ENCODE results near the gene ALG2. TPM values are rescaled to one million over a fixed set of nuclear protein-coding genes. Genes with fewer than 3 reads are reported as not detected.
A peak's percentile ranks its signal among the peaks of the same experiment; 100 is the strongest.

Gene ALG2
- total RNA-seq, 1 donor from 2014 or later, result 25.0 TPM

- Histone ChIP-seq H3K79me2 (ENCODE audit: low read depth) (no peaks in the 10 kb centered on the region), H3K9me3 (ENCODE audit: low read depth) (no peaks in the 10 kb centered on the region), H4K20me1 (ENCODE audit: low read depth) (no peaks in the 10 kb centered on the region), H3F3A (ENCODE audit: low read depth) (peaks cover 6% of the 10 kb centered on the region), H2AFZ (replicated peaks) (no peak overlapping the region), H3K36me3 (no peaks in the 10 kb centered on the region), H3K4me3 (no peak overlapping the region), H3K27me3 (no peaks in the 10 kb centered on the region), H3K4me1 (peaks cover 12% of the 10 kb centered on the region), H3K27ac (no peak overlapping the region), H3K4me2 (no peak overlapping the region), H3K9ac (no peak overlapping the region)
- no peaks in the 10 kb centered on the region for H3K4me1 Mint-ChIP-seq
- H3K27me3 Mint-ChIP-seq (ENCODE audit: insufficient read depth, low read depth), result no peaks in the 10 kb centered on the region
- DNase-seq (ENCODE audit: low spot score), result no peak
- H3K36me3 Mint-ChIP-seq, result peaks cover 3% of the 10 kb centered on the region
- no peak overlapping the region for H3K27ac Mint-ChIP-seq
- H3K4me3 Mint-ChIP-seq, result no peak overlapping the region
- no peaks in the 10 kb centered on the region for H3K9me3 Mint-ChIP-seq
- no peak for TF ChIP-seq EZH2 (IDR thresholded peaks at IDR 0.05)
- TF ChIP-seq EZH2phosphoT487 (IDR thresholded peaks at IDR 0.05), result no peak
- TF ChIP-seq CTCF (IDR thresholded peaks at IDR 0.05), result no peak
Observed at GRCh38 chr9:99235069-99235468, 13.3 kb upstream of the ALG2 start.

GRCh38 chr9:99234618-99235017 is 12.9 kb upstream of the ALG2 start:
- Mint-ChIP-seq H3K36me3 (peaks cover 3% of the 10 kb centered on the region), H3K4me3 (no peak overlapping the region), H3K27me3 (ENCODE audit: insufficient read depth, low read depth) (no peaks in the 10 kb centered on the region), H3K27ac (no peak overlapping the region), H3K9me3 (no peaks in the 10 kb centered on the region), H3K4me1 (no peaks in the 10 kb centered on the region)
- H3K4me3 ChIP-seq, result no peak overlapping the region
- TF ChIP-seq CTCF (IDR thresholded peaks at IDR 0.05) (no peak), EZH2 (IDR thresholded peaks at IDR 0.05) (no peak), EZH2phosphoT487 (IDR thresholded peaks at IDR 0.05) (no peak)
- H3K9ac ChIP-seq, result no peak overlapping the region
- peaks cover 11% of the 10 kb centered on the region for H3K4me1 ChIP-seq
- no peak overlapping the region for H3K4me2 ChIP-seq
- no peaks in the 10 kb centered on the region for H3K36me3 ChIP-seq
- H4K20me1 ChIP-seq (ENCODE audit: low read depth), result no peaks in the 10 kb centered on the region
- DNase-seq (ENCODE audit: low spot score), result no peak
- no peak overlapping the region for H2AFZ ChIP-seq (replicated peaks)
- no peaks in the 10 kb centered on the region for H3K27me3 ChIP-seq
- H3K79me2 ChIP-seq (ENCODE audit: low read depth), result no peaks in the 10 kb centered on the region
- no peaks in the 10 kb centered on the region for H3K9me3 ChIP-seq (ENCODE audit: low read depth)
- H3K27ac ChIP-seq, result no peak overlapping the region
- peaks cover 1% of the 10 kb centered on the region for H3F3A ChIP-seq (ENCODE audit: low read depth)

- peak; percentile 53 for DNase-seq (ENCODE audit: low spot score)
- Mint-ChIP-seq H3K9me3 (no peaks in the 10 kb centered on the region), H3K4me1 (no peaks in the 10 kb centered on the region), H3K4me3 (no peak overlapping the region), H3K27ac (no peak overlapping the region), H3K27me3 (ENCODE audit: insufficient read depth, low read depth) (no peaks in the 10 kb centered on the region), H3K36me3 (peaks cover 11% of the 10 kb centered on the region)
- H3K9ac ChIP-seq, result no peak overlapping the region
- no peaks in the 10 kb centered on the region for H3K4me1 ChIP-seq
- H3F3A ChIP-seq (ENCODE audit: low read depth), result no peaks in the 10 kb centered on the region
- H3K27me3 ChIP-seq, result no peaks in the 10 kb centered on the region
- H2AFZ ChIP-seq (replicated peaks), result no peak overlapping the region
- H3K4me3 ChIP-seq, result no peak overlapping the region
- H3K36me3 ChIP-seq, result no peaks in the 10 kb centered on the region
- H3K79me2 ChIP-seq (ENCODE audit: low read depth), result no peaks in the 10 kb centered on the region
- H3K9me3 ChIP-seq (ENCODE audit: low read depth), result no peaks in the 10 kb centered on the region
- no peak for TF ChIP-seq EZH2 (IDR thresholded peaks at IDR 0.05)
- TF ChIP-seq EZH2phosphoT487 (IDR thresholded peaks at IDR 0.05), result no peak
- TF ChIP-seq CTCF (IDR thresholded peaks at IDR 0.05), result peak; percentile 74
- H4K20me1 ChIP-seq (ENCODE audit: low read depth), result no peaks in the 10 kb centered on the region
- H3K4me2 ChIP-seq, result no peak overlapping the region
- H3K27ac ChIP-seq, result no peak overlapping the region
Observed at GRCh38 chr9:99231711-99232110, 10.0 kb upstream of the ALG2 start.
